Heart left ventricle (tissue), 16 donors: ENCODE measurements around the gene RXFP1. TPM values are rescaled to one million over a fixed set of nuclear protein-coding genes. Genes with fewer than 3 reads are reported as not detected.

Experiments
- ATAC-seq, 4 donors: fragments of 200-7000 bp; cut with Tn5 transposase; one replicate each; pipeline ENCODE4 v1.9.1; 2020 to 2022; ENCODE audit warnings: moderate library complexity in 4 of 4, mild to moderate bottlenecking in 3 of 4, moderate number of reproducible peaks in 1 of 4
- DNase-seq, 5 donors: peaks; one replicate each; pipeline ENCODE4 v3.0.0-alpha.2; 2020
- H3K27ac ChIP-seq, 12 donors: fragments of 200-600 bp; sonication (generic) in 4 of 12; one replicate each; pipeline versions ENCODE4 v1.5.0 to v1.8.0; 2016 to 2022; ENCODE audit warnings: mild to moderate bottlenecking in 2 of 12
- H3K27me3 ChIP-seq, 9 donors: fragments of 200-600 bp; sonication (generic) in 2 of 9; one replicate each; pipeline versions ENCODE4 v1.5.1 to v1.8.0; 2016 to 2022; ENCODE audit warnings: mild to moderate bottlenecking in 3 of 9
- H3K36me3 ChIP-seq, 9 donors: fragments of 200-600 bp; sonication (generic) in 2 of 9; one replicate each; pipeline versions ENCODE4 v1.5.0 to v1.8.0; 2018 to 2022; ENCODE audit warnings: mild to moderate bottlenecking in 2 of 9
- H3K4me1 ChIP-seq, 12 donors: fragments of 200-600 bp; sonication (generic) in 4 of 12; one replicate each; pipeline versions ENCODE4 v1.5.0 to v1.8.0; 2016 to 2022; ENCODE audit warnings: mild to moderate bottlenecking in 3 of 12
- H3K4me3 ChIP-seq, 12 donors: fragments of 200-600 bp; sonication (generic) in 4 of 12; one replicate each; pipeline versions ENCODE4 v1.5.0 to v1.8.0; 2017 to 2022; ENCODE audit warnings: mild to moderate bottlenecking in 9 of 12, moderate library complexity in 4 of 12
- H3K9me3 ChIP-seq, 12 donors: fragments of 200-600 bp; sonication (generic) in 4 of 12; one replicate each; pipeline versions ENCODE4 v1.5.0 to v1.8.0; 2016 to 2022; ENCODE audit warnings: mild to moderate bottlenecking in 1 of 12
- POLR2A ChIP-seq, 2 donors: fragments of 450-650 bp; IDR thresholded peaks; one replicate each; pipeline ENCODE4 v1.6.1; 2017; ENCODE audit warnings: antibody characterized with exemption in 2 of 2, mild to moderate bottlenecking in 2 of 2, moderate library complexity in 2 of 2
- WGBS, 4 donors: extraction: QIAGEN DNeasy Blood & Tissue Kit in 2 of 4; methylation state at CpG; one replicate each; pipeline versions ENCODE4 v1.1.5 to v1.1.7; 2013 to 2018; 5-methylcytosine and 5-hydroxymethylcytosine counted together
- intact Hi-C, 10 donors: fragments of 100-400 bp; cut with DNase I; formaldehyde crosslinking; loops; one replicate each; pipeline versions ENCODE4 v1.11.1 to v1.14.2; 2022
- polyA plus RNA-seq, 2 donors: library from polyadenylated mRNA; stranded (reverse); fragments of 200-250 nt; gene quantifications; one replicate each; pipeline ENCODE4 v1.2.3, GENCODE V29; 2013
- total RNA-seq, 9 donors: library from RNA; depleted of rRNA in 2 of 9; stranded (reverse); fragments of >200 nt in 2 of 9; fragmentation: NEBNext Ultra II Directional in 3 of 9; extraction: Animal tissue kit (Norgen Biotek cat#: 25700) in 3 of 9; gene quantifications; one replicate each; pipeline versions ENCODE4 v1.1.0 to v1.2.4, GENCODE V29; 2016 to 2023
- TF ChIP-seq, protein P1 (sequence below), 12 donors: fragments of 200-600 bp; sonication (generic) in 4 of 12; IDR thresholded peaks; one replicate each; pipeline versions ENCODE4 v1.5.0 to v1.8.0; 2018 to 2022; ENCODE audit warnings: antibody characterized with exemption in 12 of 12, mild to moderate bottlenecking in 5 of 12
- donor health status: ischemic (EF 13 %, LVEDD 7.1; RV severe dilation, severe dysfunction).
- donor health status: healthy with polysubstance abuse.
- donor health status: DM: no; HTN: yes; CAD: no.
- donor health status: DM: no; HTN: no; CAD: no.
- donor health status: ischemic (EF 25% LVEDD 6.9; RV normal size, moderate dysfunction).
- donor health status: ischemic (EF 25% LVEDD 5.7; RV mildly dilated, moderate dysfunction).
- donor health status: healthy.
- donor health status: DM: yes; HTN: yes; CAD: no.
- donor health status: ischemic (EF 35%, LVEDD 5.7; RV mildly dilated, moderate dysfunction).
- donor health status: nonischemic (EF 11% LVEDD 7.7; RV severe dilation, severe dysfunction).
- donor health status: DM: yes; HTN: yes; CAD: no.
- donor health status: PGD.
- donor health status: ischemic (EF 29% LVEDD 5.4; RV normal size, mild dysfunction).
- donor health status: nonischemic (EF 23%, LVEDD 6.1; RV moderate dilation, normal function).

RXFP1 gene
- total and polyA plus RNA-seq, 11 donors: not detected

DNA sequence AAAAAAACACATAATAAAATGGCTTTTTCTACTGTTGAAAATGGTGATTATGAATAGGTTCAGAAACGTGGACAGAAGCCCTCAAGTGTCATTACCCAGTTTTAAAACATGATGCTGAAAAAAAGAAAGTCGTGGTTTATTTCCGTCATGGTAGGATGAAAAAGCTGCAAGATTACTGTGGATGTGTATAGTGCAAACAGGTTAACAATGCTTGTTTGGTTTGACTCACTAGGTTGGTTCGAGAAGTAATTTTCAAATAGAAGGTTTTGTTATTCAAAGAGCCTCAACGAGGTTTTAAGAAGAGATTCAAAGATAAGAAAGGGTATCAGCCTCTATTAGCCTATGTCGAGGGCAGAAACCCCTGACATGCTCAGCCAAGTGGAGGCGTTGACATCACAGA, 2.5 kb upstream of the RXFP1 start:
- intact Hi-C loops: no loop called here
- no peaks in the 10 kb centered on the region for H3K9me3 ChIP-seq
- no peaks in the 10 kb centered on the region for H3K36me3 ChIP-seq
- TF ChIP-seq POLR2A (IDR thresholded peaks at IDR 0.05): no peak
- ATAC-seq (no peak), DNase-seq (no peak)
- no peak overlapping the region for H3K27ac ChIP-seq
- H3K4me3 ChIP-seq: no peak overlapping the region
- 66 to 72% (median 68%) methylated on average over 7 of the region's 7 CpGs for WGBS, 4 donors
- H3K4me1 ChIP-seq: no peaks in the 10 kb centered on the region
- peaks cover 0 to under 1% (median 0%) of the 10 kb centered on the region in 9 donors for H3K27me3 ChIP-seq

DNA sequence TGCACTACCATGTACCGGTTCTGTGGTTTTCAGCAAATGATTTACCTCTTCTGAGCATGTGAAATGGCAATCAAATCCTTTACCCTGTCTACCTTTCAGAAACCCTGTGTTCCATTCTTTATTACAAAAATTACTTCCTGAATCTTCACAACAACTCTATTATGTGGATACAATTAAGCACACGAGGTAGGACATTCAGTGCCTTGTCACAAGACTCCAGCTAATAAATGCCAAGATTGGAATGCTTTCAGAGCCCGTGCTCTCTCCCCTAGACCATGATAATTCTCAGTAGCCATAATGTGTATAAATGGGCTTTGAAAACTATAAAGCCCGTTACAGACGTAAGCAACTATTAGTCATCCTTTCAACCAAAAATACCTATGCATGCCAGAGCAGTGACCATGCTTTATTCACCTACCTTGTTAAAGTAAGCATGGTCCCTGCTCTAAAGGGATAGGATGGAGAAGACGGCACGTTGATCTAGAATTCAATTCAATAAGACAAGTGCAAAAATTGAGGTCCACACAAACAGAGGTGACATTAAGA, 2.4 kb downstream of the RXFP1 start:
- no peak overlapping the region for H3K27ac ChIP-seq
- no peak for DNase-seq
- TF ChIP-seq, protein P1, sequence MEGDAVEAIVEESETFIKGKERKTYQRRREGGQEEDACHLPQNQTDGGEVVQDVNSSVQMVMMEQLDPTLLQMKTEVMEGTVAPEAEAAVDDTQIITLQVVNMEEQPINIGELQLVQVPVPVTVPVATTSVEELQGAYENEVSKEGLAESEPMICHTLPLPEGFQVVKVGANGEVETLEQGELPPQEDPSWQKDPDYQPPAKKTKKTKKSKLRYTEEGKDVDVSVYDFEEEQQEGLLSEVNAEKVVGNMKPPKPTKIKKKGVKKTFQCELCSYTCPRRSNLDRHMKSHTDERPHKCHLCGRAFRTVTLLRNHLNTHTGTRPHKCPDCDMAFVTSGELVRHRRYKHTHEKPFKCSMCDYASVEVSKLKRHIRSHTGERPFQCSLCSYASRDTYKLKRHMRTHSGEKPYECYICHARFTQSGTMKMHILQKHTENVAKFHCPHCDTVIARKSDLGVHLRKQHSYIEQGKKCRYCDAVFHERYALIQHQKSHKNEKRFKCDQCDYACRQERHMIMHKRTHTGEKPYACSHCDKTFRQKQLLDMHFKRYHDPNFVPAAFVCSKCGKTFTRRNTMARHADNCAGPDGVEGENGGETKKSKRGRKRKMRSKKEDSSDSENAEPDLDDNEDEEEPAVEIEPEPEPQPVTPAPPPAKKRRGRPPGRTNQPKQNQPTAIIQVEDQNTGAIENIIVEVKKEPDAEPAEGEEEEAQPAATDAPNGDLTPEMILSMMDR (IDR thresholded peaks at IDR 0.05): no peak
- no peak for TF ChIP-seq POLR2A (IDR thresholded peaks at IDR 0.05)
- H3K9me3 ChIP-seq: no peaks in the 10 kb centered on the region
- no peaks in the 10 kb centered on the region for H3K4me1 ChIP-seq
- no peak for ATAC-seq
- intact Hi-C loops: no loop called here
- H3K4me3 ChIP-seq: no peak overlapping the region
- peaks cover 0 to 3% (median 0%) of the 10 kb centered on the region in 9 donors for H3K27me3 ChIP-seq
- no peaks in the 10 kb centered on the region for H3K36me3 ChIP-seq
- WGBS, 4 donors: 76 to 86% (median 83%) methylated on average over 7 of the region's 7 CpGs

DNA sequence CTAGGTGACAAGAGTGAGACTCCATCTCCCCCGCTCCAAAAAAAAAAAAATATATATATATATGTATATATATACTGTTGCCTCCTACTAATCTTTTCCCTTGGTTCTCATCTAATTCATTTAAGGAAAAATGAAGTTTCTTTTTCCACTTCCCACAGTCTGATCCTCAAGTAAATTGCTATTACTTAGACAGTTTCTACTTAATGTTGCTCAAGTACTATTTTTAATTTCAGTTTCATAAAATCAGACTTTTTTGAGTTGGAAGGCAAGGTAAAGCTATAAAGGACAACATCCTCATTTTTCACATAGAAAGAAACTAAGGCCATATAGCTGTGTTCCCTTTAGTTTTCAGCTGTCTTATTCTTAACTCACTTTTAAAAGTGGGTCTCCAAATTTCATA, 5.8 kb downstream of the RXFP1 start:
- ATAC-seq: no peak
- intact Hi-C loops: no loop called here

DNA sequence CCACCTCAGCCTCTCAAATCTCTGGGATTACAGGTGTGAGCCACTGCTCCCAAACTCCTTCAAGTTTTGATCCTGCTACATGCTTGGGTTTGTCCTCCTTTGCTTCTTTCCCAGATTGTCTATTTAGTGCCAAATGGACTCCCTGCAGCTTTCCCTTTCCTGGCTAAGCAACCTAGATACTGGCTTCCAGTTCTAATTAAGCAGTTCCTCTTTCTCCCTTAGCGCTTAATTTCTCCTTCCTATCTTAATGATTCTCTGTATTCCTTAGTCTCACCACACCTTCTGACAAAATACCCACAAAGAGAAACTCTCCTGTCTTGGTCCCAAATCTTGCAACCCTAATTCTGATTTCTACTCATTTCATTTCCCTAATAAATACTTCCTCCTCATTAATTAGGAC, 7.8 kb downstream of the RXFP1 start:
- no peak overlapping the region for H3K27ac ChIP-seq
- WGBS, 4 donors: 59 to 76% (median 72%) methylated on average over 1 of the region's 1 CpG
- intact Hi-C loops: no loop called here
- H3K27me3 ChIP-seq: no peaks in the 10 kb centered on the region
- H3K4me3 ChIP-seq: no peak overlapping the region
- ATAC-seq: no peak
- no peaks in the 10 kb centered on the region for H3K4me1 ChIP-seq
- TF ChIP-seq, protein P1 (IDR thresholded peaks at IDR 0.05): no peak
- TF ChIP-seq POLR2A (IDR thresholded peaks at IDR 0.05): no peak
- no peaks in the 10 kb centered on the region for H3K9me3 ChIP-seq
- no peak for DNase-seq
- H3K36me3 ChIP-seq: no peaks in the 10 kb centered on the region

More for the DNA sequence above, 5.8 kb downstream of the RXFP1 start:
- no peaks in the 10 kb centered on the region for H3K4me1 ChIP-seq
- H3K4me3 ChIP-seq: no peak overlapping the region
- no peak for DNase-seq
- 79 to 92% (median 91%) methylated on average over 1 of the region's 1 CpG for WGBS, 4 donors
- no peak overlapping the region for H3K27ac ChIP-seq
- H3K27me3 ChIP-seq: peaks cover 0 to 3% (median 0%) of the 10 kb centered on the region in 9 donors
- H3K9me3 ChIP-seq: no peaks in the 10 kb centered on the region
- H3K36me3 ChIP-seq: no peaks in the 10 kb centered on the region
- TF ChIP-seq POLR2A (IDR thresholded peaks at IDR 0.05): no peak

DNA sequence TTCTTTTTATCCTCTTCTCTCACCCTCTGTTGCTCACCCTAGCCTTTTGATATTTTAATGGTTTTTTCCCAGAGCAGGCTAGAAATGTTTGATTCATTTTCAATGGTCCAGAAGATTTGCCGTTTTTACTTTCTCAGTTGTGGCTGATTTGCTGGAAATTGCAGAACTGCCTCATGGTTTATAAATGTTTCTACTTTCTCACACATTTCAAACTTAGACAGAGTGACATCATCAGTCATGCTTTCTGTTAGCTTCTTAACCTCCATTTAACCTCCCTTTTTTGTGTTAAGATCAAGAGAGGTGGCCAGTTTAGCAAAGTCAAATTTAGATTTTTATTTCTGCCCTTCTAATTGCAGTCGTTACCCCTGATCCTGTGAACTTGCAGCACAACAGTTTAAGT, 8.7 kb downstream of the RXFP1 start:
- no peaks in the 10 kb centered on the region for H3K9me3 ChIP-seq
- no peak overlapping the region for H3K4me3 ChIP-seq
- TF ChIP-seq POLR2A (IDR thresholded peaks at IDR 0.05): no peak
- TF ChIP-seq, protein P1 (IDR thresholded peaks at IDR 0.05): no peak
- DNase-seq: no peak
- H3K36me3 ChIP-seq: no peaks in the 10 kb centered on the region
- H3K4me1 ChIP-seq: no peaks in the 10 kb centered on the region
- no peaks in the 10 kb centered on the region for H3K27me3 ChIP-seq
- intact Hi-C loops: no loop called here
- H3K27ac ChIP-seq: no peak overlapping the region
- WGBS, 4 donors: 61 to 77% (median 67%) methylated on average over 2 of the region's 2 CpGs
- ATAC-seq: no peak
